A673 (cell line): Measurements from ENCODE around the gene POLE. TPM values are rescaled to one million over a fixed set of nuclear protein-coding genes. Genes with fewer than 3 reads are reported as not detected.

ENCODE experiments used
- BruUV-seq: library from RNA; stranded (reverse); fragments of 400-500 nt; replicated peaks from 2 replicates; lab custom pipeline; 2021; lab: Mats Ljungman, UMichigan
- CTCF ChIA-PET: fragments of 300-600 bp; sonication (Branson Sonifier 250); formaldehyde crosslinking; loops from one replicate; lab custom pipeline; 2022; ENCODE audit warnings: antibody characterized with exemption; lab: Charles Lee
- POLR2A ChIA-PET: fragments of 300-600 bp; sonication (Branson Sonifier 250); formaldehyde crosslinking; loops from one replicate; lab custom pipeline; 2022; ENCODE audit warnings: antibody characterized with exemption; ENCODE audit not compliant: low non-redundant PET; lab: Charles Lee
- DNase-seq: peaks from one replicate; pipeline ENCODE4 v3.0.0-alpha.2; 2015; ENCODE audit warnings: low spot score
- H3K27ac ChIP-seq: fragments of 200-600 bp; sonication (generic); 2 replicates; pipeline ENCODE4 v1.5.1; 2016; ENCODE audit warnings: mixed run types, low read depth, mild to moderate bottlenecking, mixed read lengths, antibody characterized with exemption, low read length; ENCODE audit not compliant: poor library complexity, severe bottlenecking
- H3K27me3 ChIP-seq: fragments of 200-600 bp; sonication (generic); replicated peaks from 2 replicates; pipeline ENCODE4 v1.6.1; 2017; ENCODE audit warnings: mixed run types, low read depth, mild to moderate bottlenecking, mixed read lengths, antibody characterized with exemption, low read length; ENCODE audit not compliant: insufficient read depth, poor library complexity
- H3K36me3 ChIP-seq: fragments of 200-600 bp; sonication (generic); 2 replicates; pipeline ENCODE4 v1.6.1; 2016; ENCODE audit warnings: mixed run types, mild to moderate bottlenecking, mixed read lengths, antibody characterized with exemption, low read length; ENCODE audit not compliant: insufficient read depth, poor library complexity, severe bottlenecking
- H3K4me1 ChIP-seq: fragments of 200-600 bp; sonication (generic); 2 replicates; pipeline ENCODE4 v1.6.1; 2017; ENCODE audit warnings: mixed run types, mild to moderate bottlenecking, mixed read lengths, antibody characterized with exemption, low read length; ENCODE audit not compliant: insufficient read depth, poor library complexity, severe bottlenecking
- H3K4me3 ChIP-seq: fragments of 200-600 bp; sonication (generic); 2 replicates; pipeline ENCODE4 v1.5.1; 2016; ENCODE audit warnings: low read depth, mixed run types, mild to moderate bottlenecking, mixed read lengths, low read length; ENCODE audit not compliant: poor library complexity, severe bottlenecking
- H3K9me3 ChIP-seq: fragments of 200-600 bp; sonication (generic); 2 replicates; pipeline ENCODE4 v1.6.1; 2016; ENCODE audit warnings: mixed run types, low read depth, mild to moderate bottlenecking, mixed read lengths, antibody characterized with exemption, low read length; ENCODE audit not compliant: poor library complexity, severe bottlenecking
- CTCF ChIP-seq: fragments of 300-800, 200-600 bp; sonication (generic); conservative IDR thresholded peaks from 2 replicates; pipeline ENCODE4 v1.5.1; 2017; ENCODE audit warnings: low read depth, mild to moderate bottlenecking, antibody characterized with exemption, low read length, moderate library complexity, mixed read lengths
- EZH2 ChIP-seq: fragments of 200-600 bp; sonication (generic); IDR thresholded peaks from 2 replicates; pipeline ENCODE4 v1.6.1; 2017; ENCODE audit warnings: borderline replicate concordance, low read depth, mild to moderate bottlenecking, mixed read lengths, antibody characterized with exemption, low read length; ENCODE audit not compliant: poor library complexity, severe bottlenecking
- intact Hi-C: fragments of 100-400 bp; cut with micrococcal nuclease; formaldehyde crosslinking; loops from one replicate; pipeline ENCODE4 v1.10.0; 2022; ENCODE audit not compliant: unreplicated experiment
- total RNA-seq: library from RNA; stranded (reverse); gene quantifications from 2 replicates; pipeline ENCODE4 v1.2.3, GENCODE V29; 2021

The POLE gene
- total RNA-seq, 1 experiment from 2014 or later: 239 TPM

GRCh38 chr12:132630672-132631071, 56.5 kb downstream of the POLE start:
- H3K4me1 ChIP-seq: no peaks in the 10 kb centered on the region
- DNase-seq: no peak
- no peak for TF ChIP-seq CTCF
- no peak for TF ChIP-seq EZH2
- H3K27me3 ChIP-seq: no peaks in the 10 kb centered on the region
- peaks cover 80% of the 10 kb centered on the region for H3K36me3 ChIP-seq
- ChIA-PET POLR2A (no interaction called here), CTCF (no interaction called here)
- H3K9me3 ChIP-seq: no peaks in the 10 kb centered on the region
- intact Hi-C loops: no loop called here
- no peak overlapping the region for H3K4me3 ChIP-seq
- BruUV-seq: no TSS peak
- H3K27ac ChIP-seq: no peak overlapping the region

GRCh38 chr12:132629330-132629729, 57.8 kb downstream of the POLE start:
- no TSS peak for BruUV-seq
- no peak for DNase-seq
- ChIA-PET CTCF (no interaction called here), POLR2A (no interaction called here)
- H3K4me3 ChIP-seq: no peak overlapping the region
- no peak for TF ChIP-seq CTCF
- H3K27ac ChIP-seq: no peak overlapping the region
- H3K4me1 ChIP-seq: peaks cover 1% of the 10 kb centered on the region
- H3K36me3 ChIP-seq: peaks cover 79% of the 10 kb centered on the region
- H3K9me3 ChIP-seq: no peaks in the 10 kb centered on the region
- intact Hi-C loops: no loop called here
- H3K27me3 ChIP-seq: no peaks in the 10 kb centered on the region

- intact Hi-C loops: no loop called here
- CTCF ChIA-PET: no interaction called here
- TF ChIP-seq EZH2 (no peak), CTCF (no peak)
- no peak for DNase-seq
- BruUV-seq: no TSS peak
- Histone ChIP-seq H3K27ac (no peak overlapping the region), H3K4me3 (no peak overlapping the region), H3K36me3 (peaks cover 53% of the 10 kb centered on the region), H3K9me3 (no peaks in the 10 kb centered on the region), H3K27me3 (no peaks in the 10 kb centered on the region), H3K4me1 (peaks cover 22% of the 10 kb centered on the region)
- POLR2A ChIA-PET: no interaction called here
These were observed 61.3 kb downstream of the POLE start for GRCh38 chr12:132625731-132626430.
